HG02943 (cell line): ENCODE measurements around the gene GNB4.
A peak's percentile ranks its signal among the peaks of the same experiment; 100 is the strongest.

Source experiments
- ATAC-seq: cut with Tn5 transposase; IDR thresholded peaks from one replicate; pipeline ENCODE4 v1.9.1; 2021; ENCODE audit warnings: mild to moderate bottlenecking, low read depth, moderate library complexity; ENCODE audit not compliant: unreplicated experiment

GNB4 gene

GRCh38 chr3:179373938-179374337, 77.3 kb downstream of the GNB4 start:
- no peak for ATAC-seq

GRCh38 chr3:179369621-179370020, 81.6 kb downstream of the GNB4 start:
- ATAC-seq: no peak

DNA sequence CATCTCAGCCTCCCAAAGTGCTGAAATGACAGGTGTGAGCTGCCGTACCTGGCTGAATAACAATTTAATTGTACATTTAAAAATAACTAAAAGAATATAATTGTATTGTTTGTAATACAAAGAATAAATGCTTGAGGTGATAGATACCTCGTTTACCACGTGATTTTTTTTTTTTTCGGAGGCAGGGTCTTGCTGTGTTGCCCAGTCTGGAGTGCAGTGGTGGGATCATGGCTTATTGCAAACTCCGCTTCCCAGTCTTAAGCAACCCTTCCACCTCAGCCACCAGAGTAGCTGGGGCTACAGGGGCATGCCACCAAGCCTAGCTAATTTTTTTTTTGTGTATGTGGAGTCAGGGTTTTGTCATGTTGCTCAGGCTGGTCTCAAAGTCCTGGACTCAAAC, 87.9 kb downstream of the GNB4 start:
- no peak for ATAC-seq

DNA sequence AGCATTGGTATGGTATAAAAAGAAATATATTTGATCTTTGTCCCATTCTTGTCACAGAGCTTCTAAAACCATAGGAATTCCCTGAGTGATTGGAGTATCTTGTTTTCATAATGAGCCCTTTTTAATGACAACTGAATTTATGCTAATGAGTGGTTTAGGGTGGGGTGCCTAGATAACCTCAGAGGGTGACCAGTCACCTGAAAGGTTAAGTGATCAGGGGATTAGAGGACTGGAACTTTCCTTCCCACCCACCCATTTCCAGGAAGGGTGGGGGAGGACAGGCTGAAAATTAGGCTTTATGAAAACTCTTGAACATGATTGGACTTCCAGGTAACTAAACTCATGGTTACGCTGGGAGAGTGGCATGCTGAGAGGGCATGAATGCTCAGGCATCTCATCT, 95.3 kb downstream of the GNB4 start:
- no peak for ATAC-seq

- ATAC-seq: peak; percentile 37
Measured at GRCh38 chr3:179348325-179349013, 102.8 kb downstream of the GNB4 start.

- ATAC-seq: peak; percentile 95
Measured at GRCh38 chr3:179347345-179348194, 103.7 kb downstream of the GNB4 start, which contains the start of gene MFN1. MFN1 (plus strand) TSS chr3:179347709; CDS start chr3:179348852, 1,143 bp downstream.
